Endodermal cell (in vitro differentiated cells): Measurements from ENCODE around the gene ENO3. TPM values are rescaled to one million over a fixed set of nuclear protein-coding genes. Genes with fewer than 3 reads are reported as not detected.
A peak's percentile ranks its signal among the peaks of the same experiment; 100 is the strongest.

Source experiments
- DNase-seq: peaks from one replicate; pipeline ENCODE4 v3.0.0-alpha.2; 2017
- H3K27ac ChIP-seq: 2 replicates; pipeline ENCODE4 v1.5.1; 2013; ENCODE audit warnings: mild to moderate bottlenecking, low read depth, low read length, moderate library complexity
- H3K27me3 ChIP-seq: 2 replicates; pipeline ENCODE4 v1.6.1; 2013; ENCODE audit warnings: mild to moderate bottlenecking, low read length, moderate library complexity; ENCODE audit not compliant: insufficient read depth, control insufficient read depth, poor library complexity, severe bottlenecking
- H3K36me3 ChIP-seq: 2 replicates; pipeline ENCODE4 v1.7.0; 2013; ENCODE audit warnings: mild to moderate bottlenecking, low read length, moderate library complexity; ENCODE audit not compliant: control insufficient read depth, insufficient read depth
- H3K4me1 ChIP-seq: one replicate; pipeline ENCODE4 v1.7.0; 2013; ENCODE audit warnings: low read length; ENCODE audit not compliant: control insufficient read depth, insufficient read depth
- H3K4me3 ChIP-seq: 2 replicates; pipeline ENCODE4 v1.5.1; 2013; ENCODE audit warnings: mild to moderate bottlenecking, low read length, moderate library complexity
- H3K9ac ChIP-seq: 2 replicates; pipeline ENCODE4 v1.6.1; 2013; ENCODE audit warnings: mild to moderate bottlenecking, low read length, moderate library complexity; ENCODE audit not compliant: poor library complexity, severe bottlenecking; ENCODE audit errors: extremely low read depth
- H3K9me3 ChIP-seq: 2 replicates; pipeline ENCODE4 v1.6.1; 2013; ENCODE audit warnings: mild to moderate bottlenecking, low read length, moderate library complexity; ENCODE audit not compliant: control insufficient read depth
- H3K27ac Mint-ChIP-seq: 2 replicates; pipeline ENCODE4 v1.8.0; 2020; ENCODE audit warnings: mixed read lengths
- H3K27me3 Mint-ChIP-seq: 2 replicates; pipeline ENCODE4 v1.8.0; 2021; ENCODE audit warnings: mild to moderate bottlenecking, mixed read lengths; ENCODE audit not compliant: insufficient read depth
- H3K36me3 Mint-ChIP-seq: 2 replicates; pipeline ENCODE4 v1.8.0; 2020; ENCODE audit warnings: low read depth, mixed read lengths
- H3K4me1 Mint-ChIP-seq: 2 replicates; pipeline ENCODE4 v1.8.0; 2020; ENCODE audit warnings: mixed read lengths
- H3K4me3 Mint-ChIP-seq: 2 replicates; pipeline ENCODE4 v1.8.0; 2020; ENCODE audit warnings: mild to moderate bottlenecking, moderate library complexity, mixed read lengths
- H3K9me3 Mint-ChIP-seq: 2 replicates; pipeline ENCODE4 v1.8.0; 2020; ENCODE audit warnings: mild to moderate bottlenecking, mixed read lengths
- CTCF ChIP-seq: fragments of 200-600 bp; sonication (generic); conservative IDR thresholded peaks from 2 replicates; pipeline ENCODE4 v1.5.0; 2021; ENCODE audit warnings: antibody characterized with exemption, mild to moderate bottlenecking
- WGBS, 2 experiments: methylation state at CpG; one replicate each; pipeline versions ENCODE4 v1.1.5 to v1.1.7; 2013; ENCODE audit warnings: missing lambda C conversion rate in 2 of 2, mixed read lengths in 1 of 2; ENCODE audit not compliant: insufficient coverage in 1 of 2, insufficient read length in 1 of 2; 5-methylcytosine and 5-hydroxymethylcytosine counted together
- total RNA-seq, 2 donors: library from RNA; stranded (reverse); fragmentation: NEBNext Ultra II Directional in 1 of 2; extraction: Animal tissue kit (Norgen Biotek cat#: 25700) in 1 of 2; gene quantifications; 2 replicates in 1 of 2; 3 replicates in 1 of 2; pipeline ENCODE4 v1.2.1, GENCODE V29; 2021

ENO3 gene
- total RNA-seq, 2 donors from 2014 or later, result 34.1 to 53.6 TPM

GRCh38 chr17:4945944-4946280, 5.0 kb upstream of the ENO3 start:
- H3K36me3 ChIP-seq, result peaks cover 47% of the 10 kb centered on the region
- H3K9ac ChIP-seq, result no peak overlapping the region
- peaks cover 10% of the 10 kb centered on the region for H3K4me1 ChIP-seq
- Mint-ChIP-seq H3K4me3 (peak overlapping the region; percentile 93), H3K36me3 (peaks cover 48% of the 10 kb centered on the region), H3K27me3 (no peaks in the 10 kb centered on the region), H3K27ac (peak overlapping the region; percentile 89), H3K4me1 (peaks cover 32% of the 10 kb centered on the region), H3K9me3 (no peaks in the 10 kb centered on the region)
- DNase-seq, result no peak
- 76% methylated on average over 4 of the region's 4 CpGs; no CpG with 5 or more reads in 1 of the 2 experiments for WGBS, 2 experiments
- no peak for TF ChIP-seq CTCF
- H3K27me3 ChIP-seq, result no peaks in the 10 kb centered on the region
- H3K27ac ChIP-seq, result no peak overlapping the region
- peak overlapping the region; percentile 91 for H3K4me3 ChIP-seq
- H3K9me3 ChIP-seq, result no peaks in the 10 kb centered on the region

- Histone ChIP-seq H3K9me3 (no peaks in the 10 kb centered on the region), H3K9ac (peak overlapping the region; percentile 85), H3K36me3 (peaks cover 47% of the 10 kb centered on the region), H3K4me1 (peaks cover 15% of the 10 kb centered on the region), H3K27me3 (no peaks in the 10 kb centered on the region), H3K27ac (peak overlapping the region; percentile 7), H3K4me3 (peak overlapping the region; percentile 91)
- H3K4me3 Mint-ChIP-seq, result peak overlapping the region; percentile 93
- H3K9me3 Mint-ChIP-seq, result no peaks in the 10 kb centered on the region
- H3K4me1 Mint-ChIP-seq, result peaks cover 32% of the 10 kb centered on the region
- no peak for TF ChIP-seq CTCF
- H3K27ac Mint-ChIP-seq, result peak overlapping the region; percentile 87
- H3K27me3 Mint-ChIP-seq, result no peaks in the 10 kb centered on the region
- peaks cover 46% of the 10 kb centered on the region for H3K36me3 Mint-ChIP-seq
- DNase-seq, result no peak
- WGBS, 2 experiments, result 42 to 63% methylated on average over 10 to 16 of the region's 16 CpGs
Observed at GRCh38 chr17:4946312-4946976, 4.5 kb upstream of the ENO3 start.

DNA sequence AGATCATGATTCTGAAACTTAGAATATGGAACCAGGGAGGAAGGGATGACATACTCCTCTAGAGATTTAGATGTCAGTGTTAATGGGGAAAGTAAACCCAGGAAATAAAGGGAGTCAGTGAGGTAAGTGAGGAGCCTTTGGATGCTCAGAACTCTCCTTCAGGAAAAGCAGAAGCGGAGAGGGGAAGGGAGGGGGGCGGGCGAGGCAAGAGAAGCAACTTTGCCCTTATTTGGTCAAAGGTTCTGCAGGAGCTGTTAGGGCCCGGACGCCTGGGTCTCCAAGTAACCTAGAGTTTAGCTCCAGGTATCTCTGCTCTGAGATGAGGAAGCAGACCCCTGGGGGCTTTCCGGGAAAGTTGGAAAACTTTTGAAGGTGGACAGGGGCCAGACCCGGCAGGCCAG, 3.9 kb upstream of the ENO3 start:
- Mint-ChIP-seq H3K36me3 (peaks cover 42% of the 10 kb centered on the region), H3K4me3 (peak overlapping the region; percentile 93), H3K4me1 (peaks cover 37% of the 10 kb centered on the region), H3K9me3 (no peaks in the 10 kb centered on the region), H3K27me3 (no peaks in the 10 kb centered on the region), H3K27ac (peak overlapping the region; percentile 87)
- WGBS, 2 experiments, result 3% methylated on average over 6 of the region's 7 CpGs; no CpG with 5 or more reads in 1 of the 2 experiments
- DNase-seq, result no peak
- no peaks in the 10 kb centered on the region for H3K27me3 ChIP-seq
- peaks cover 19% of the 10 kb centered on the region for H3K4me1 ChIP-seq
- peak overlapping the region; percentile 85 for H3K9ac ChIP-seq
- H3K27ac ChIP-seq, result no peak overlapping the region
- no peaks in the 10 kb centered on the region for H3K9me3 ChIP-seq
- no peak for TF ChIP-seq CTCF
- H3K4me3 ChIP-seq, result peak overlapping the region; percentile 91
- H3K36me3 ChIP-seq, result peaks cover 44% of the 10 kb centered on the region
